ENCODE measurements around the gene NGF.

GRCh38 chr1:115289940-115290339 is 48.1 kb downstream of the NGF start:
- TF ChIP-seq CTCF (conservative IDR thresholded peaks at IDR 0.05) (no peak), ZFX (IDR thresholded peaks at IDR 0.05) (no peak)
